ENCODE results near the gene RASAL2.

RASAL2 gene

DNA sequence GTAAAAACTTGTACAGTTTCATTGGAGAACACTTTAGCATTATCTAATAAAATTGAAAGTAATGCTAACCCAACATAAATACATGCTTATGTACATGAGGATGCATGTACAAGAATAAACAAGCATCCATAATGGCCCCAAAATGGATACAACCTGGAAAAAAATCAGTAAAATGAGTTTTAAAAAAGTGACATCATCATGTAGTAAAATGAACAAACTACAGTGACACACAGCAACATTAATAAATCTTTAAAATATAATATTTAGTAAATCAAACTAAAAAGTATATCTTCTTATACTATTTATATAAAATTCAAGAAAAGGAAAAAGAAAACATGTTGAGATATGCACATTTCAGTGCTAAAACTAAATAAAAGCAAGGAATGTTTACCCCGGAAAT is 262.4 kb downstream of the RASAL2 start:
- ATAC-seq: no peak

DNA sequence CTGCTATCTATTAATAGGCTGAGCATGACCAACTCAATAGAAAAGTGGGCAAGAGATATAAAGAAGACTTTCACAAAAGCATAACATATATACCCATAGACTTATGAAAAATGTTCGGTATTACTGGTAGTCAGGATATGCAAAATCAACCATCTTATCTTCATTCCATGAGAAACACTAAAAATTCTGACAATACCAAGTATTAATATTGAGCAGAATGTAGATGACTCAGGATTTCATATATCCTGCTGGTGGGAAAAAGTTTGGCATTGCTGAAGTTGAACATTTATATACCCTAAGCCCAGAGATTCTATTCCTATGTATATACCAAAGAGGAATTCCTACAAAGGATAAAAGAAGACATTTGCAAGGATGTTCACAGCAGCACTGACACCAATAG is 264.6 kb downstream of the RASAL2 start:
- H3K9me3 Mint-ChIP-seq: peaks cover 5% of the 10 kb centered on the region
- H3K4me1 Mint-ChIP-seq: no peaks in the 10 kb centered on the region
- H3K4me3 Mint-ChIP-seq: no peak overlapping the region

More for the DNA sequence above, 262.4 kb downstream of the RASAL2 start:
- Mint-ChIP-seq H3K9me3 (peaks cover 7% of the 10 kb centered on the region), H3K4me1 (no peaks in the 10 kb centered on the region), H3K36me3 (no peaks in the 10 kb centered on the region), H3K4me3 (no peak overlapping the region), H3K27ac (no peak overlapping the region)
- DNase-seq (ENCODE audit: low spot score in 2 of 2): no peak

DNA sequence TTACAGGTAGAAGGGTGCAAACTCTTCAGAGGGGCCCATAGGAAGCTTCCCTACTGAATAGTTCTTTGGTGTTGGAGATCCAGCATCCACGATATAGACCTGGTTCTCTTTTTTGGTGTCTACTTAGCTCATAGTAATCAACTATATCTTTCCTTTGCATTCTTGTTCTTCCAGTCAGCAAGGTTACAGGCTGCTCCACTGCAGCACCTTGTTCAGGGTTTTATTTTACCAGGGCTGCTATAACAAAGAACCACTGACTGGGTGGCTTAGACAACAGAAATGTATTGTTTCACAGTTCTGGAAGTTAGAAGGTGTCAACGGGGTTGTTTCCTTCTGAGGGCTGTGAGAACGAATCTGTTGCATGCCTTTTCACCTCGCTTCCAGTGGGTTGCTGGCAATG is 266.5 kb downstream of the RASAL2 start:
- no peak overlapping the region for H3K27ac Mint-ChIP-seq
- no peaks in the 10 kb centered on the region for H3K4me1 Mint-ChIP-seq
- H3K36me3 Mint-ChIP-seq: no peaks in the 10 kb centered on the region
- ATAC-seq: no peak
- no peak for DNase-seq (ENCODE audit: low spot score in 2 of 2)
- H3K9me3 Mint-ChIP-seq: peaks cover 4% of the 10 kb centered on the region
- H3K4me3 Mint-ChIP-seq: no peak overlapping the region

More for the DNA sequence above, 264.6 kb downstream of the RASAL2 start:
- H3K36me3 Mint-ChIP-seq: no peaks in the 10 kb centered on the region
- DNase-seq (ENCODE audit: low spot score in 2 of 2) (no peak), ATAC-seq (no peak)
- H3K27ac Mint-ChIP-seq: no peak overlapping the region

DNA sequence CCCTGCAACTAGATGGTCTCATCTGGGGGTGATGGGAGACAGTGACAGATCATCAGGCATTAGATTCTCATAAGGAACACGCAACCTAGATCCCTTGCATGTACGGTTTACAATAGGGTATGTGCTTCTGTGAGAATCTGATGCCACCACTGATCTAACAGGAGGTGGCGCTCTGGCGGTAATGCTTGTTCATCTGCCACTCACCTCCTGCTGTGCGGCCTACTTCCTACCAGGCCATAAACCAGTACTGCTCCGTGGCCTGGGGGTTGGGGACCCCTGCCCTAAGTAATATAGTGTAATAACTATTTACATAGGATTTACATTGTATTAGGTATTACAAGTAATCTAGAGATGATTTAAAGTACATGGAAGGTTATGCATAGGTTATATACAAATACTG is 267.9 kb downstream of the RASAL2 start:
- H3K36me3 Mint-ChIP-seq: no peaks in the 10 kb centered on the region
- DNase-seq (ENCODE audit: low spot score in 2 of 2): no peak
- no peaks in the 10 kb centered on the region for H3K4me1 Mint-ChIP-seq
- no peak overlapping the region for H3K27ac Mint-ChIP-seq
- H3K4me3 Mint-ChIP-seq: no peak overlapping the region
- ATAC-seq: no peak
- H3K9me3 Mint-ChIP-seq: peaks cover 4% of the 10 kb centered on the region

DNA sequence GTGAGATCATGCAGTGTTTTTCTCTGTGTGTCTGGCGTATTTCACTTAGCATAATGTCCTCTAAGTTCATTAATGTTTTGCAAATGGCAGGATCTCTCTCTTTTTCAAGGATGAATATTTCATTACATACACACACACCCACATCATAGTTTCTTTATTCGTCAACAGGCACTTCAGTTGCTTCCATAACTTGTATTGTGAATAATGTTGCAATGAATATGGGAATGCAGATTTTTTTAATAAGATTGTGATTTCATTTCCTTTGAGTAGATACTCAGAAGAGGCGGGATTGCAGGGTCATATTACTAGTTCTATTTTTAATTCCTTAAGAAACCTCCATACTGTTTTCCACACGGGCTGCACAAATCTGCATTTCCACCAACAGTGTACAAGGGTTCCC is 268.8 kb downstream of the RASAL2 start:
- Mint-ChIP-seq H3K27ac (no peak overlapping the region), H3K9me3 (peaks cover 4% of the 10 kb centered on the region), H3K36me3 (no peaks in the 10 kb centered on the region), H3K4me1 (no peaks in the 10 kb centered on the region), H3K4me3 (no peak overlapping the region)
- no peak for ATAC-seq
- no peak for DNase-seq (ENCODE audit: low spot score in 2 of 2)

DNA sequence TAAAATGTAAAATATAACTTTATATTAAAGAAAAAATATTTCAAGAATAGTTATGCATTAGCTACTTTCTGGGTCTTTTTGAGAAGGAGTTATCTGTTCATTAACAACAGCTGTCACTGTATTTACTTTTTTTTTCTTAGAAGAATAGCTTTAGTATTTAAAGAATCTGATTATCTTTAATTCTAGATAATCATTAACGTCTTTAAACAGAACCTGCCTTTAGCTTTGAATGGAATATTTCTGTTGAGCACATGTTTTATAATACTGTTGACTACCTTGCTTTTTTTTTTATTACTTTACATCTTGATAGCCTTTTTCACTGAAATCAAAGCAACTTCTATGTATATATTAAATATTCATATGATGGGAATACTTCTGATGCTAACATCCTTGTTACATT is 270.9 kb downstream of the RASAL2 start:
- no peak overlapping the region for H3K27ac Mint-ChIP-seq
- H3K36me3 Mint-ChIP-seq: no peaks in the 10 kb centered on the region
- H3K4me3 Mint-ChIP-seq: no peak overlapping the region
- peaks cover 4% of the 10 kb centered on the region for H3K9me3 Mint-ChIP-seq
- ATAC-seq (no peak), DNase-seq (ENCODE audit: low spot score in 2 of 2) (no peak)
- no peaks in the 10 kb centered on the region for H3K4me1 Mint-ChIP-seq

DNA sequence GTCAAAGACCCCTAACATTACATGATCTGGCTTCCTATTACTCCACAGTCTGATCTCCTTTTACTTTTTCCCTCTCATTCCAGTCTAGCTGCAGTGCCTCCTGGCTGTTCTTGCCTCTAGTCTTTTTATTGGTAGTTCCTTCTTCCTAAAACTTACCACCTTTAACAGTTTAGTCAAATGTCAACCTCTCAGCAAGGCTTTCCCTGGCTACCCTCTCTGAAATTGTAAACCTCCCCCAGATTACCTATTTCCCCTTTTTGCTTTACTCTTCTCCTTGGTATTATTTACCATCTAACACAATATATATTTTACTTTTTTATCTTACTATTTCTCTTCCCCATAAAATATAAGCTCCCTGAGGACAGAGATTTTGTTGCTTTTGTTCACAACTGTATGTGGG is 273.2 kb downstream of the RASAL2 start:
- ATAC-seq: no peak
- no peak overlapping the region for H3K27ac Mint-ChIP-seq
- no peak overlapping the region for H3K4me3 Mint-ChIP-seq
- H3K9me3 Mint-ChIP-seq: peaks cover 4% of the 10 kb centered on the region
- H3K4me1 Mint-ChIP-seq: no peaks in the 10 kb centered on the region
- DNase-seq (ENCODE audit: low spot score in 2 of 2): no peak
- H3K36me3 Mint-ChIP-seq: no peaks in the 10 kb centered on the region

DNA sequence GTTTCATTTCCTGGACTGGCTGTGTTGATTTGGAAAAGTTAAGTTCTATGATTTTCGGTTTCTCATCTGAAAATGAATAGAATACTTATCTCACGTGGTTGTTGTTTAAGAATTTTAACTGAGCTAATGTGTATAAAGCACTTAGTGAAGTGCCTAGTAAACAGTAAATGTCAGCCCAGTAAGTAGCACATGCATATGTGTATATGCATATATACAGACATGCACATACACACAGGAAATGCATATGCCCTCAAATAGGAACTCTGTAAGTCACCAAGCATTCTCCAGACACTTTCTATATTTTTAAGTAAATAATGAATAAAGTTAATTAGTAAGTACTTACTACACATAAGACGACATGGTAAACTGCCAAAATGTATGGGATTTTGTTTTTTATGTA is 274.3 kb downstream of the RASAL2 start:
- no peak for ATAC-seq
- no peak overlapping the region for H3K4me3 Mint-ChIP-seq
- no peak overlapping the region for H3K27ac Mint-ChIP-seq
- H3K9me3 Mint-ChIP-seq: no peaks in the 10 kb centered on the region
- no peaks in the 10 kb centered on the region for H3K4me1 Mint-ChIP-seq
- no peak for DNase-seq (ENCODE audit: low spot score in 2 of 2)
- H3K36me3 Mint-ChIP-seq: no peaks in the 10 kb centered on the region

DNA sequence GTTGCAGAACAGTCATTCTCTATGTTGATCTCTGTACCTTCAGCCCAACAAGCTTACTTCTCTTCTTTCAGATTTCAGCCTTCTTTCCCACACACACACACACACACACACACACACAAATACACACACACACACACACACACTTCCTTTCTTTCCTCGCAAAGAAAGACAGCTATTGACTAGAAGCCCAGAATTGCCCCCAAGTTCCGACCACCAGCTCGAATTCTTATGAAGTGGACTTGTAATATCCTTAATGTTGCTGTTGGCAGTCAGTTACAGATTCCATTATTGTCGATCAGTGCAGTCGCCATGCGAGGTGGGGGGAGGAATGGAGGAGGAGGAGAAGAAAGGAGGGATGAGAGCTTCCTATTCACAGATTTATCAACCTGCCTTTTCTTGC is 277.3 kb downstream of the RASAL2 start:
- no peaks in the 10 kb centered on the region for H3K36me3 Mint-ChIP-seq
- DNase-seq (ENCODE audit: low spot score in 2 of 2) (no peak), ATAC-seq (no peak)
- no peaks in the 10 kb centered on the region for H3K4me1 Mint-ChIP-seq
- H3K27ac Mint-ChIP-seq: no peak overlapping the region
- H3K4me3 Mint-ChIP-seq: no peak overlapping the region
- H3K9me3 Mint-ChIP-seq: no peaks in the 10 kb centered on the region

DNA sequence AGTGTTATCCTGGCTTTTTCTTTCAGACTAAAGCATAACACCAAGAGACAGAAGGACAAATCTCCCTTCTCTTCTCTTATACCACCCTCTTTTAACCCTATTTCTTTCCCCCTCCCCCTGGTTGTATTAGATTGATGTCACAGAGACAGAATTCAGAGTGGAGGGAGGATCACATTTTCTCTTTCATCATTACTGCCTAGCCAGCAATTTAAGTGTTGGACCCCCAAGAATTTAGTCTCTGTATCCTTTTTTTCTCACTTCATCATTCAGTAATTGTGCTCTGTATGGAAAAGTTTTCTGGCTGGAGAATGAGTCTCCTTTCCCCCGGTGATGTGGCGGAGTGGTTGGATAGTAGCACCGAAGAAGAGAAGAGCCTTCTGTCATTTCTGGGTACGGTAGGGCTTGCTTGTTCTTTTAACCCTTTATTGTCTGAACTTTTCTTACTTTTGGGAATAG is 278.1 kb downstream of the RASAL2 start:
- ATAC-seq (no peak), DNase-seq (ENCODE audit: low spot score in 2 of 2) (no peak)
- no peaks in the 10 kb centered on the region for H3K36me3 Mint-ChIP-seq
- no peak overlapping the region for H3K4me3 Mint-ChIP-seq
- no peak overlapping the region for H3K27ac Mint-ChIP-seq
- H3K4me1 Mint-ChIP-seq: no peaks in the 10 kb centered on the region
- no peaks in the 10 kb centered on the region for H3K9me3 Mint-ChIP-seq

DNA sequence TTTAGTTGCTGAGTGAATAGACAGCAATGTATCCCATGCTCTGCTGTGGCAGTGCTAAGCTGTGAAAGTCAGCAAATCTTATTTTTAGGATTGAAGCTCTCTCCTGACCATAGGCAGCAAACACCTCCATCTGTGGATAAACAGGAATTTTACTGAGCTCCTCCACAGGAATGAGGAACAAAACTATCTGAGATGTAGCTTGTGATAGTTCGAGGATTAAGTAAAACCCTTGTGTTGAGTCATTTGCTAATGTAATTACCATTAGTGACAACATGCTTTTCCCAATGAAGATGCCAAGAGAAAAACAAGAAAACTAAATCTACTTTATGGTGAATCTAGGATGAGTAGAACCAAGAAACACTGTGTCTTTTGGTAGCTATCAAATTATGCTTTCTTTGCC is 280.1 kb downstream of the RASAL2 start:
- Mint-ChIP-seq H3K27ac (no peak overlapping the region), H3K4me1 (no peaks in the 10 kb centered on the region), H3K4me3 (no peak overlapping the region), H3K36me3 (no peaks in the 10 kb centered on the region), H3K9me3 (peaks cover 3% of the 10 kb centered on the region)
- no peak for DNase-seq (ENCODE audit: low spot score in 2 of 2)
- ATAC-seq: no peak

DNA sequence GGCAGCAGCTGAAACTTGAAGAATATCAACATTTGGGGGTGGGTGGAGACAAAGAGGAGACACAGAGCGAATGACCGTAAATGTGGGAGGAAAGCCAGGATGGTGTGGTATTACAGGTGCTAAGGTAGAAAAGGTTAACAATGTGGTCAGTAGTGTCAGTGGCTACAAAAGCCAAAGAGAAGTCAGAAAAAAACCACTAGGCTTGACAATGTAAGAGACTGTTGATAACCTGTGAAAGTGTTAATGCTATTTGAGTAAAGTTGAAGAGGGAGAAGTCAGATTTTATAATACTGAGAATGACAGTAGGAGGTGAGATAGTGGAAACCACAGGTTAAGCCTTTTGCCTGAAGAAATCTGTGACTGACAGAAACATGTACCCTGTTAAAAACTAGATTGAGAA is 282.1 kb downstream of the RASAL2 start:
- H3K27ac Mint-ChIP-seq: no peak overlapping the region
- no peaks in the 10 kb centered on the region for H3K36me3 Mint-ChIP-seq
- H3K4me3 Mint-ChIP-seq: no peak overlapping the region
- H3K4me1 Mint-ChIP-seq: no peaks in the 10 kb centered on the region
- DNase-seq (ENCODE audit: low spot score in 2 of 2): no peak
- no peak for ATAC-seq
- H3K9me3 Mint-ChIP-seq: peaks cover 3% of the 10 kb centered on the region

DNA sequence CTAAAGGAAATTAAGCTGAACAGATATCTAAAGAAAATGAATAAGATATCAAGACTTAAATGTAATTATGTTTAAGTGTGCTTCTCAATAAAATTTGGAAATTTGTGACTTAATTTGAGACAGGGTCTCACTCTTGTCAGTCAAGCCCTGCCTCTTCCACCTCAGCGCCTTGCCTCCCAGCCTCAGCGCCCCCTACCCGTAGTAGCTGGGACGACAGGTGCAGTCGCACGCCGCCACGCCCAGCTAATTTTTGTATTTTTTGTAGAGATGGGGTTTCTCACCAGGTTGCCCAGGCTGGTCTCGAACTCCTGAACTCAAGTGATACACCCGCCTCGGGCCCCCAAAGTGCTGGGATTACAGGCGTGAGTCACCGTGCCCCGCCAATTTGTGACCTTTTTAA is 285.9 kb downstream of the RASAL2 start:
- no peak for DNase-seq (ENCODE audit: low spot score in 2 of 2)
- Mint-ChIP-seq H3K36me3 (no peaks in the 10 kb centered on the region), H3K9me3 (peaks cover 3% of the 10 kb centered on the region)

DNA sequence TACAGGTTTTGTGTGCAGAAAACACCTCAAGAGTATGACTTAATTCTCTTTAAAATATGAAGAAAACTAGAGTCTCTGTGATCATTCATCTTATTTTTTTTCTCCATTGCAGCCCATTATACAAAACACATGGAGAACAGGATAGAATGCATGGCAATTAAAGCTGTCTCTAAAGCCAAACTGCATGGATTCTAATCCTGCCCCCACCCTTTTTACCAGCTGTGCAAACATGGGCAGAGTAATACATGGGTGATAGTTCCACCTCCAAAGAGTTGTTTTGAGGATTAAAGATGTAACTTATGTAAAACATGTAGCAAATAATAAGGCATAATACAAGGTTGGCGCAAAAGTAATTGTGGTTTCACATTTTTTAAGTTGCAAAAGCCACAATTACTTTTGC is 288.5 kb downstream of the RASAL2 start:
- no peak for DNase-seq (ENCODE audit: low spot score in 2 of 2)
- Mint-ChIP-seq H3K9me3 (peaks cover 3% of the 10 kb centered on the region), H3K4me3 (no peak overlapping the region)

More for the DNA sequence above, 285.9 kb downstream of the RASAL2 start:
- Mint-ChIP-seq H3K27ac (no peak overlapping the region), H3K4me3 (no peak overlapping the region), H3K4me1 (no peaks in the 10 kb centered on the region)
- no peak for ATAC-seq

DNA sequence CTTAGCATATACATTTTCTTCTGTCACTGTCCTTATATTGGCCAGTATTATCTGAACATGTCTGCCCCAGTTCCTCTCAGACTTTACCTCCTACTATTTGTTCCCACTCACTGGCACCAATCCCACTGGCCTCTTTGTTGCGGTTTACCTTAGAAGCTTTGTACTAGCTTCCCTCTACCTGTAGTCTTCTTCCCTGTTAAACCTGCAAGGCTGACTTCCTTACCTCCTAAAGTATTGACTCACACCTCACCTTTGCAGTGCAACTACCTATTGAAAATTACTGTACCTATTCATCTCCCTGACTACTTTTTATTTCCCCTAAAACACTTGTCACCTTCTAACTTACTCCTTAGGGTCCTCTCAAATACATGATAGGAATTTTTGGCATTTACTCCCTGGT is 291.8 kb downstream of the RASAL2 start:
- H3K36me3 Mint-ChIP-seq: no peaks in the 10 kb centered on the region
- ATAC-seq (no peak), DNase-seq (ENCODE audit: low spot score in 2 of 2) (no peak)
- H3K4me3 Mint-ChIP-seq: no peak overlapping the region
- no peak overlapping the region for H3K27ac Mint-ChIP-seq
- no peaks in the 10 kb centered on the region for H3K4me1 Mint-ChIP-seq
- H3K9me3 Mint-ChIP-seq: no peaks in the 10 kb centered on the region

More for the DNA sequence above, 288.5 kb downstream of the RASAL2 start:
- ATAC-seq: no peak
- H3K36me3 Mint-ChIP-seq: no peaks in the 10 kb centered on the region
- no peak overlapping the region for H3K27ac Mint-ChIP-seq
- H3K4me1 Mint-ChIP-seq: no peaks in the 10 kb centered on the region

DNA sequence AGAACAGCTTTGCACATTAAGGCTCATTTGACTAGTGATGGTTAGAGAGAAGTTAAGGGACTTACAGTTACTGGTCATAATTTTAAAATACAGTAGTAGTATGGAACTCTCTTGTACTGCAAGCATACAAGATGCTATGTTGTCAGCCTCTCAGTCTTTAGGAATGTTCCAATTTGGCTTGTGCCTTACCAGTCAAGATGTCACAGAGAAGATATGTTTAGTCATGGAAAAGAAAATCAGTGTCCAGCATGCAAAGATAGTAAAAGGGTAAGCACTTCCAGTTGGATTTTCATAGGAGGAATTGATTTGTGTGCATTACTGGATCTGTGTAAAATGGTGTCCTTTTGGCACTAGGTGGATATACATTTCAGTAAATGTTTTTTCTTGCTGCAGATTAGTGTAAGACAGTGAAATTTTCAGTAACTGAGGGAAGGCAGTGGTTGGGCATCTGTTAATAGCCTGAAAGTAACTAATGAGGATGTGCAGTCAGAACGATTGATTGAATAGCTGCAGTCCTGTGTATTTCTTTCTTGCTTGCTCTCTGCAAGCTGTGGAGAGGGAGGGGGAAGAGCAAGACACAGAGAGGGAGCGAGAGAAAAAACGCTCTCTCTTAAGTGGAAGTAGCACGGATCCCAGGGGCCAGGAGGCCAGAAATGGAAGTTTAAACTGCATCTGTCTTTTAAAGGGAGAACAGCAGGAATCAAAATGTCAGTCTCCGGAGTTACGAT is 294.7 kb downstream of the RASAL2 start:
- Mint-ChIP-seq H3K36me3 (no peaks in the 10 kb centered on the region), H3K4me1 (no peaks in the 10 kb centered on the region), H3K27ac (no peak overlapping the region), H3K9me3 (no peaks in the 10 kb centered on the region), H3K4me3 (no peak overlapping the region)
- DNase-seq (ENCODE audit: low spot score in 2 of 2) (no peak), ATAC-seq (no peak)

DNA sequence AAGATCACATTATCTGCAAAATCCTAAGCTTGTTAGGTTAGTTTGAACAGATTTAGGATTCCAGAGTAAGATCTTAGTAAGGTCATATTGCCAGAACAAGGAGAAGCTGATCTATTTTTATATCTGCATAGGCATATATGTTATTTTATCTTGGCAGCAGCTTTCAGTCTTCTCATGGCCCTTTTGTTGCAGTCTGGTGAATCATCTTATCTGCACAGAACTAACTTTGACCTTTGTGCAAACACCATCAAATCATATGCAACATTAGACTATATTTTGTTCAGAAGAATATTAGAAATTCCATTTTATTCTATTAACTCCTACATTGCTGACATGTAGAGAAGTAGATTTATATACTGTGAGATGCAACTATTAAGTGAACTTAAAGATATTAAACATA is 295.5 kb downstream of the RASAL2 start:
- DNase-seq (ENCODE audit: low spot score in 2 of 2): no peak
- H3K36me3 Mint-ChIP-seq: no peaks in the 10 kb centered on the region
- no peak overlapping the region for H3K27ac Mint-ChIP-seq
- H3K4me3 Mint-ChIP-seq: no peak overlapping the region
- no peak for ATAC-seq
- no peaks in the 10 kb centered on the region for H3K4me1 Mint-ChIP-seq
- no peaks in the 10 kb centered on the region for H3K9me3 Mint-ChIP-seq

All from stimulated activated effector memory CD8-positive, alpha-beta T cell treated with anti-CD3 and anti-CD28 coated beads, Interleukin-12 subunit alpha, Interleukin-12 subunit beta, amount 100 ng/mL, for 72 hours (primary cell).